ENCODE results near the gene BOD1L2.

- TF ChIP-seq, protein P1, sequence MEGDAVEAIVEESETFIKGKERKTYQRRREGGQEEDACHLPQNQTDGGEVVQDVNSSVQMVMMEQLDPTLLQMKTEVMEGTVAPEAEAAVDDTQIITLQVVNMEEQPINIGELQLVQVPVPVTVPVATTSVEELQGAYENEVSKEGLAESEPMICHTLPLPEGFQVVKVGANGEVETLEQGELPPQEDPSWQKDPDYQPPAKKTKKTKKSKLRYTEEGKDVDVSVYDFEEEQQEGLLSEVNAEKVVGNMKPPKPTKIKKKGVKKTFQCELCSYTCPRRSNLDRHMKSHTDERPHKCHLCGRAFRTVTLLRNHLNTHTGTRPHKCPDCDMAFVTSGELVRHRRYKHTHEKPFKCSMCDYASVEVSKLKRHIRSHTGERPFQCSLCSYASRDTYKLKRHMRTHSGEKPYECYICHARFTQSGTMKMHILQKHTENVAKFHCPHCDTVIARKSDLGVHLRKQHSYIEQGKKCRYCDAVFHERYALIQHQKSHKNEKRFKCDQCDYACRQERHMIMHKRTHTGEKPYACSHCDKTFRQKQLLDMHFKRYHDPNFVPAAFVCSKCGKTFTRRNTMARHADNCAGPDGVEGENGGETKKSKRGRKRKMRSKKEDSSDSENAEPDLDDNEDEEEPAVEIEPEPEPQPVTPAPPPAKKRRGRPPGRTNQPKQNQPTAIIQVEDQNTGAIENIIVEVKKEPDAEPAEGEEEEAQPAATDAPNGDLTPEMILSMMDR (IDR thresholded peaks at IDR 0.05) = no peak
- no peak for TF ChIP-seq POLR2A (IDR thresholded peaks at IDR 0.05)
Measured at GRCh38 chr18:57143265-57143664, 3.6 kb upstream of the BOD1L2 start.

Data from breast epithelium (tissue), 3 donors.